Bronchial epithelial cell (primary cell): ENCODE results near the gene NPVF. TPM values are rescaled to one million over a fixed set of nuclear protein-coding genes. Genes with fewer than 3 reads are reported as not detected.

ENCODE experiments used
- DNase-seq: peaks from one replicate; pipeline ENCODE4 v3.0.0-alpha.2; 2010; ENCODE audit warnings: low read depth
- FAIRE-seq: peaks from 2 replicates; lab custom pipeline; 2011; peaks lifted over from hg19 to GRCh38; lab: Jason Lieb, UNC
- H3K27me3 ChIP-seq: 2 replicates; pipeline ENCODE4 v1.5.1; 2011; ENCODE audit warnings: low read length; ENCODE audit not compliant: control insufficient read depth, insufficient read depth
- H3K36me3 ChIP-seq: 2 replicates; pipeline ENCODE4 v1.5.1; 2011; ENCODE audit warnings: low read length; ENCODE audit not compliant: control insufficient read depth, insufficient read depth
- H3K4me3 ChIP-seq: 2 replicates; pipeline ENCODE4 v1.5.1; 2011; ENCODE audit warnings: mild to moderate bottlenecking, low read depth, low read length, control low read depth
- CTCF ChIP-seq: IDR thresholded peaks from 2 replicates; pipeline ENCODE4 v1.5.1; 2011; ENCODE audit warnings: mild to moderate bottlenecking, moderate library complexity, low read length, control low read depth, inconsistent platforms; ENCODE audit not compliant: insufficient read depth, severe bottlenecking
- total RNA-seq: library from RNA; depleted of rRNA; stranded (reverse); fragments of >200 nt; gene quantifications from 2 replicates; pipeline ENCODE4 v1.2.1, GENCODE V29; 2014

Gene NPVF
- total RNA-seq, 1 donor from 2014 or later = not detected

GRCh38 chr7:25253714-25254113 lies 25.4 kb upstream of the NPVF start:
- Histone ChIP-seq H3K27me3 (no peaks in the 10 kb centered on the region), H3K4me3 (no peak overlapping the region), H3K36me3 (no peaks in the 10 kb centered on the region)
- DNase-seq (no peak), FAIRE-seq (no peak)
- no peak for TF ChIP-seq CTCF

- Histone ChIP-seq H3K27me3 (no peaks in the 10 kb centered on the region), H3K4me3 (no peak overlapping the region), H3K36me3 (no peaks in the 10 kb centered on the region)
- TF ChIP-seq CTCF = no peak
- DNase-seq (no peak), FAIRE-seq (no peak)
These were observed 22.1 kb upstream of the NPVF start for GRCh38 chr7:25250386-25250785.

- TF ChIP-seq CTCF = no peak
- no peak for FAIRE-seq
- no peak for DNase-seq
These were observed 21.5 kb upstream of the NPVF start for GRCh38 chr7:25249772-25250171.

GRCh38 chr7:25246306-25246705 lies 18.0 kb upstream of the NPVF start:
- Histone ChIP-seq H3K4me3 (no peak overlapping the region), H3K27me3 (no peaks in the 10 kb centered on the region), H3K36me3 (no peaks in the 10 kb centered on the region)
- no peak for TF ChIP-seq CTCF
- FAIRE-seq = no peak
- peak; percentile 70 for DNase-seq

More at GRCh38 chr7:25249772-25250171, 21.5 kb upstream of the NPVF start:
- no peaks in the 10 kb centered on the region for H3K27me3 ChIP-seq
- no peak overlapping the region for H3K4me3 ChIP-seq
- no peaks in the 10 kb centered on the region for H3K36me3 ChIP-seq

GRCh38 chr7:25244254-25245033 lies 16.2 kb upstream of the NPVF start:
- H3K27me3 ChIP-seq = no peaks in the 10 kb centered on the region
- no peak for TF ChIP-seq CTCF
- DNase-seq (no peak), FAIRE-seq (no peak)
- no peak overlapping the region for H3K4me3 ChIP-seq
- no peaks in the 10 kb centered on the region for H3K36me3 ChIP-seq

GRCh38 chr7:25242678-25243077 lies 14.4 kb upstream of the NPVF start:
- Histone ChIP-seq H3K27me3 (no peaks in the 10 kb centered on the region), H3K4me3 (no peak overlapping the region), H3K36me3 (no peaks in the 10 kb centered on the region)
- no peak for FAIRE-seq
- no peak for DNase-seq
- no peak for TF ChIP-seq CTCF
